ENCODE data around the gene SBK1.

DNA sequence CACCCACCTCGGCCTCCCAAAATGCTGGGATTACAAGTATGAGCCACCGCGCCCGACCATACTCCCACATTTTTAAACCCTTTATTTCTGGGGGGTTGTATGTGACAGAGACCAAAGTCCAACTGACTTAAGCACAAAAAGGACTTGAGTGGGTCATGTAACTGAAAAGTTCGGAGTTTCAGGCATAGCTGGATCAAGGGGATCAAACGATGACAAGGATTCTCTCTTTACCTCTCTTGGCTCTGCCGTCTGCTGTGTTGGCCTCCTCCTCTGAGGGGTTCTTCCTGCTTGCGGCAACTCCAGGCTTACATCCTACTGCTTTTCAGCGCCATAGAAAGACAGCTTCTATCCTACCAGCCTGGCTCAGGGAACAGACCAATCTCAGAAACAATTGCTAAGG, 9.2 kb upstream of the SBK1 start:
- TF ChIP-seq, protein P1, sequence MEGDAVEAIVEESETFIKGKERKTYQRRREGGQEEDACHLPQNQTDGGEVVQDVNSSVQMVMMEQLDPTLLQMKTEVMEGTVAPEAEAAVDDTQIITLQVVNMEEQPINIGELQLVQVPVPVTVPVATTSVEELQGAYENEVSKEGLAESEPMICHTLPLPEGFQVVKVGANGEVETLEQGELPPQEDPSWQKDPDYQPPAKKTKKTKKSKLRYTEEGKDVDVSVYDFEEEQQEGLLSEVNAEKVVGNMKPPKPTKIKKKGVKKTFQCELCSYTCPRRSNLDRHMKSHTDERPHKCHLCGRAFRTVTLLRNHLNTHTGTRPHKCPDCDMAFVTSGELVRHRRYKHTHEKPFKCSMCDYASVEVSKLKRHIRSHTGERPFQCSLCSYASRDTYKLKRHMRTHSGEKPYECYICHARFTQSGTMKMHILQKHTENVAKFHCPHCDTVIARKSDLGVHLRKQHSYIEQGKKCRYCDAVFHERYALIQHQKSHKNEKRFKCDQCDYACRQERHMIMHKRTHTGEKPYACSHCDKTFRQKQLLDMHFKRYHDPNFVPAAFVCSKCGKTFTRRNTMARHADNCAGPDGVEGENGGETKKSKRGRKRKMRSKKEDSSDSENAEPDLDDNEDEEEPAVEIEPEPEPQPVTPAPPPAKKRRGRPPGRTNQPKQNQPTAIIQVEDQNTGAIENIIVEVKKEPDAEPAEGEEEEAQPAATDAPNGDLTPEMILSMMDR (conservative IDR thresholded peaks at IDR 0.05; ENCODE audit: low read length) = no peak
- TF ChIP-seq EZH2phosphoT487 (IDR thresholded peaks at IDR 0.05; ENCODE audit: borderline replicate concordance) = no peak
